K562 (cell line): Measurements from ENCODE around the gene TIMM17B. TPM values are rescaled to one million over a fixed set of nuclear protein-coding genes. Genes with fewer than 3 reads are reported as not detected.

ENCODE experiments used
- ARID2 ChIP-seq: fragments of 450-650 bp; IDR thresholded peaks from 2 replicates; pipeline ENCODE4 v1.6.1; 2017; ENCODE audit warnings: antibody characterized with exemption, mild to moderate bottlenecking
- BRD4 ChIP-seq: fragments of 200-600 bp; sonication (generic); IDR thresholded peaks from 2 replicates; pipeline ENCODE4 v1.6.1; 2017; ENCODE audit warnings: inconsistent platforms
- CEBPG ChIP-seq, 3 experiments: fragments of 200-800 bp in 1 of 3; sonication (Bioruptor generic) in 1 of 3; sonication (generic) in 1 of 3; formaldehyde crosslinking in 1 of 3; IDR thresholded peaks in 2 of 3; conservative IDR thresholded peaks in 1 of 3; 2 replicates each; pipeline versions ENCODE4 v1.6.1 to v1.8.0; 2016 to 2022; ENCODE audit warnings: missing compliant biosample characterization in 2 of 3, missing genetic modification characterization in 2 of 3, mild to moderate bottlenecking in 1 of 3, missing genetic modification reagents in 1 of 3
- CREB3 ChIP-seq: fragments of 450-650 bp; conservative IDR thresholded peaks from 2 replicates; pipeline ENCODE4 v1.6.1; 2016; ENCODE audit warnings: missing genetic modification characterization, low read depth, mild to moderate bottlenecking, missing compliant biosample characterization, moderate library complexity
- CREB5 ChIP-seq: fragments of 250-450 bp; sonication (Bioruptor Pico); IDR thresholded peaks from 2 replicates; pipeline ENCODE4 v1.5.0; 2020; ENCODE audit warnings: mild to moderate bottlenecking
- FOXJ3 ChIP-seq: sonication (generic); formaldehyde crosslinking; IDR thresholded peaks from 2 replicates; pipeline ENCODE4 v1.4.0; 2020; ENCODE audit warnings: mild to moderate bottlenecking, missing genetic modification reagents
- HNRNPUL1 ChIP-seq: fragments of 200-400 bp; formaldehyde crosslinking; IDR thresholded peaks from 2 replicates; pipeline ENCODE4 v1.6.1; 2017; ENCODE audit warnings: low read length
- ID3 ChIP-seq, 2 experiments: fragments of 250-450 bp in 1 of 2; fragments of 450-650 bp in 1 of 2; sonication (Bioruptor Pico) in 1 of 2; IDR thresholded peaks; 2 replicates each; pipeline versions ENCODE4 v1.6.1 to v1.8.0; 2016 to 2021; ENCODE audit warnings: mild to moderate bottlenecking in 2 of 2, moderate library complexity in 2 of 2, missing compliant biosample characterization in 1 of 2, missing genetic modification characterization in 1 of 2
- LEF1 ChIP-seq: fragments of 450-650 bp; IDR thresholded peaks from 2 replicates; pipeline ENCODE4 v1.6.1; 2016; ENCODE audit warnings: mild to moderate bottlenecking
- PTBP1 ChIP-seq: fragments of 200-400 bp; formaldehyde crosslinking; IDR thresholded peaks from 2 replicates; pipeline ENCODE4 v1.6.1; 2017; ENCODE audit warnings: low read depth, low read length
- RBM39 ChIP-seq: fragments of 200-400 bp; formaldehyde crosslinking; optimal IDR thresholded peaks from 2 replicates; pipeline ENCODE3; 2018; ENCODE audit warnings: low read depth, low read length
- SUPT5H ChIP-seq: fragments of 450-650 bp; IDR thresholded peaks from 2 replicates; pipeline ENCODE4 v1.6.1; 2016
- XRCC3 ChIP-seq: fragments of 450-650 bp; IDR thresholded peaks from 2 replicates; pipeline ENCODE4 v1.6.1; 2017; ENCODE audit warnings: mild to moderate bottlenecking, moderate library complexity
- ZBTB1 ChIP-seq: sonication (generic); formaldehyde crosslinking; IDR thresholded peaks from 2 replicates; pipeline ENCODE4 v1.8.1; 2023; ENCODE audit warnings: missing genetic modification reagents, low read depth, mild to moderate bottlenecking, borderline replicate concordance
- ZNF146 ChIP-seq: IDR thresholded peaks from one replicate; pipeline ENCODE4 v1.6.1; 2018; ENCODE audit warnings: missing compliant biosample characterization; ENCODE audit not compliant: unreplicated experiment
- ZNF165 ChIP-seq: fragments of 250-450 bp; sonication (Bioruptor Pico); IDR thresholded peaks from 2 replicates; pipeline ENCODE4 v1.4.0; 2020; ENCODE audit warnings: borderline replicate concordance
- ZNF24 ChIP-seq: fragments of 450-650 bp; IDR thresholded peaks from 2 replicates; pipeline ENCODE4 v1.6.1; 2016
- ZNF282 ChIP-seq: sonication (generic); formaldehyde crosslinking; IDR thresholded peaks from 2 replicates; pipeline ENCODE4 v1.8.1; 2023; ENCODE audit warnings: missing genetic modification reagents
- ZNF444 ChIP-seq: fragments of 250-450 bp; sonication (Bioruptor Pico); IDR thresholded peaks from 2 replicates; pipeline ENCODE4 v1.4.0; 2020; ENCODE audit warnings: mild to moderate bottlenecking, moderate library complexity
- ZNF512 ChIP-seq: IDR thresholded peaks from 2 replicates; pipeline ENCODE4 v1.6.1; 2016; ENCODE audit warnings: missing genetic modification characterization, missing compliant biosample characterization
- ZNF561 ChIP-seq: fragments of 450-650 bp; formaldehyde crosslinking; conservative IDR thresholded peaks from 2 replicates; pipeline ENCODE4 v1.4.0; 2020; ENCODE audit warnings: mild to moderate bottlenecking, moderate library complexity
- polyA plus RNA-seq, 8 experiments: library from polyadenylated mRNA; depleted of rRNA in 4 of 8; stranded (reverse) in 5 of 8; unstranded in 3 of 8; fragments of >200 nt; fragmentation: Nextera tagmentation in 2 of 8; fragmentation: Illumina TruSeq in 1 of 8; extraction: Ambion mirVana in 2 of 8; extraction: Trizol in 1 of 8; gene quantifications; 2 replicates each; pipeline versions ENCODE4 v1.2.1 to v1.2.3, GENCODE V29; 2011 to 2014; ENCODE audit warnings: inconsistent platforms in 1 of 8, missing spikeins in 1 of 8
- total RNA-seq, 7 experiments: library from RNA; depleted of rRNA in 6 of 7; stranded (reverse); fragments of >200 nt in 6 of 7; fragmentation: Illumina TruSeq in 2 of 7; extraction: Trizol in 2 of 7; gene quantifications; 2 replicates each; pipeline versions ENCODE4 v1.2.1 to v1.2.3, GENCODE V29; 2011 to 2021; ENCODE audit warnings: low replicate concordance in 1 of 7
- TF ChIP-seq, protein P1 (sequence below): fragments of 450-650 bp; IDR thresholded peaks from 2 replicates; pipeline ENCODE4 v1.6.1; 2014; ENCODE audit warnings: low read depth, mild to moderate bottlenecking, moderate library complexity, borderline replicate concordance
- TF ChIP-seq, protein P2 (sequence below): fragments of 250-450 bp; sonication (Bioruptor Pico); IDR thresholded peaks from 2 replicates; pipeline ENCODE4 v1.8.0; 2021; ENCODE audit warnings: moderate library complexity, mild to moderate bottlenecking, inconsistent platforms

TIMM17B gene
- total and polyA plus RNA-seq, 9 of the 15 experiments (the other 6 are each of a cell fraction or from before 2014, with no cell fraction given), result 9.9 to 184 (median 115) TPM

GRCh38 chrX:48918643-48919340, 21.2 kb upstream of the TIMM17B start, which contains the start of gene PIM2 (continued):
- TF ChIP-seq ZNF561 (CRISPR knock-in tag) (no peak), FOXJ3 (CRISPR knock-in tag) (no peak), SUPT5H (peak; percentile 84), CREB3 (no peak), ZNF165 (CRISPR knock-in tag) (no peak), ID3 (CRISPR knock-in tag; IDR thresholded peaks at IDR 0.05) (no peak), ID3 (tag; IDR thresholded peaks at IDR 0.05) (no peak), ZNF282 (CRISPR knock-in tag) (no peak), CEBPG (CRISPR knock-in tag; IDR thresholded peaks at IDR 0.05) (no peak), CEBPG (tag; conservative IDR thresholded peaks at IDR 0.05 in 1 of 2, IDR thresholded peaks at IDR 0.05 in 1 of 2) (no peak), ZNF512 (tag) (no peak), ZNF444 (CRISPR knock-in tag) (no peak), ZBTB1 (CRISPR knock-in tag) (no peak), HNRNPUL1 (no peak), CREB5 (no peak), ZNF24 (no peak), ARID2 (no peak), PTBP1 (no peak), LEF1 (no peak), BRD4 (no peak), ZNF146 (CRISPR knock-in tag) (no peak), XRCC3 (no peak), RBM39 (no peak)
- TF ChIP-seq, protein P1, sequence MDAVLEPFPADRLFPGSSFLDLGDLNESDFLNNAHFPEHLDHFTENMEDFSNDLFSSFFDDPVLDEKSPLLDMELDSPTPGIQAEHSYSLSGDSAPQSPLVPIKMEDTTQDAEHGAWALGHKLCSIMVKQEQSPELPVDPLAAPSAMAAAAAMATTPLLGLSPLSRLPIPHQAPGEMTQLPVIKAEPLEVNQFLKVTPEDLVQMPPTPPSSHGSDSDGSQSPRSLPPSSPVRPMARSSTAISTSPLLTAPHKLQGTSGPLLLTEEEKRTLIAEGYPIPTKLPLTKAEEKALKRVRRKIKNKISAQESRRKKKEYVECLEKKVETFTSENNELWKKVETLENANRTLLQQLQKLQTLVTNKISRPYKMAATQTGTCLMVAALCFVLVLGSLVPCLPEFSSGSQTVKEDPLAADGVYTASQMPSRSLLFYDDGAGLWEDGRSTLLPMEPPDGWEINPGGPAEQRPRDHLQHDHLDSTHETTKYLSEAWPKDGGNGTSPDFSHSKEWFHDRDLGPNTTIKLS, result no peak
- TF ChIP-seq, protein P2, sequence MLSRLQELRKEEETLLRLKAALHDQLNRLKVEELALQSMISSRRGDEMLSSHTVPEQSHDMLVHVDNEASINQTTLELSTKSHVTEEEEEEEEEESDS (CRISPR knock-in tag), result no peak
